ENCODE measurements around the gene DSG3. TPM values are rescaled to one million over a fixed set of nuclear protein-coding genes. Genes with fewer than 3 reads are reported as not detected.
A peak's percentile ranks its signal among the peaks of the same experiment; 100 is the strongest.

DSG3 gene
- total RNA-seq, 1 donor from 2014 or later = 0.67 TPM

DNA sequence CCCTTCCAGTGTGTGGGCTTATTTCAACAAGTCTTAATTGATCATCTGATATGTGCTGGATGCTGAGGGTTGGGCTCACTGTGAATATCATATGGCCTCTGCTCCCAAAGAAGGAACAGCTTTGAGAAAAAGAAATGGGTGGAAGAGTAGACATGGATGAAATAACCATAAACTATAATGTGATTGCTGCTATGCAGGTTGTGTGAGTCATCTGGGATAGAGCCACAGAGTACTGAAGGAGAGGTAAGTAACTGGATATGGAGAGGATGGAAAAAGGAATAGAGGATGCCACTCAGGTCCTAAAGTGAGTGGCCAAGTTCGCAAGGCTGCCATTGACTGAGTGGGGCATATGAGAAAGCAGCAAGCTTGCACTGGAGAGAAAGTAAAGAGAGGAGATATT, 41.8 kb downstream of the DSG3 start:
- Histone ChIP-seq H3K4me3 (ENCODE audit: low read depth, low read length) (no peak overlapping the region), H3K27me3 (ENCODE audit: control insufficient read depth, insufficient read depth, low read length) (no peaks in the 10 kb centered on the region), H3K36me3 (ENCODE audit: control insufficient read depth, insufficient read depth, low read length) (no peaks in the 10 kb centered on the region)
- DNase-seq (ENCODE audit: low read depth) = no peak
- TF ChIP-seq, protein P1, sequence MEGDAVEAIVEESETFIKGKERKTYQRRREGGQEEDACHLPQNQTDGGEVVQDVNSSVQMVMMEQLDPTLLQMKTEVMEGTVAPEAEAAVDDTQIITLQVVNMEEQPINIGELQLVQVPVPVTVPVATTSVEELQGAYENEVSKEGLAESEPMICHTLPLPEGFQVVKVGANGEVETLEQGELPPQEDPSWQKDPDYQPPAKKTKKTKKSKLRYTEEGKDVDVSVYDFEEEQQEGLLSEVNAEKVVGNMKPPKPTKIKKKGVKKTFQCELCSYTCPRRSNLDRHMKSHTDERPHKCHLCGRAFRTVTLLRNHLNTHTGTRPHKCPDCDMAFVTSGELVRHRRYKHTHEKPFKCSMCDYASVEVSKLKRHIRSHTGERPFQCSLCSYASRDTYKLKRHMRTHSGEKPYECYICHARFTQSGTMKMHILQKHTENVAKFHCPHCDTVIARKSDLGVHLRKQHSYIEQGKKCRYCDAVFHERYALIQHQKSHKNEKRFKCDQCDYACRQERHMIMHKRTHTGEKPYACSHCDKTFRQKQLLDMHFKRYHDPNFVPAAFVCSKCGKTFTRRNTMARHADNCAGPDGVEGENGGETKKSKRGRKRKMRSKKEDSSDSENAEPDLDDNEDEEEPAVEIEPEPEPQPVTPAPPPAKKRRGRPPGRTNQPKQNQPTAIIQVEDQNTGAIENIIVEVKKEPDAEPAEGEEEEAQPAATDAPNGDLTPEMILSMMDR (IDR thresholded peaks at IDR 0.05; ENCODE audit: insufficient read depth, low read length, poor library complexity, severe bottlenecking) = no peak

DNA sequence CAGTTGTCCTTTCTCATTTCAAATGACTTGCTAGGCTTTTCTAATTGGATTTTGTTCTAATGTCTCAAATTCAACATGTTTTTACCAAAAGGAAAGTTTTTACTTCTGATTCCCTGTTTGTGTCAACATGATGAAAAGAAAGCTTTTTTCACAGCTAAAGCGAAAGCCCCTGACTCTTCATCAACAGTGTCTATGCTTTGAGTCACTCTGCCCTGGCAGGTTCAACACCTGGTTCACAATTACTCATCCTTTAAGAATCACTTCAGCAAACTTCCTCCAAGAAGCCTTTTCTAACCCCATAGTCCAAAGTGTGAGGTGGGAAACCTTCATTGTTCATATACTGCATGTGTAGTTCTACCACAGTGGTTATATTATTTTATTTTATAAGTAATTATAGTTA, 42.8 kb downstream of the DSG3 start:
- TF ChIP-seq, protein P1 (IDR thresholded peaks at IDR 0.05; ENCODE audit: insufficient read depth, low read length, poor library complexity, severe bottlenecking) = no peak
- Histone ChIP-seq H3K36me3 (ENCODE audit: control insufficient read depth, insufficient read depth, low read length) (no peaks in the 10 kb centered on the region), H3K4me3 (ENCODE audit: low read depth, low read length) (no peak overlapping the region), H3K27me3 (ENCODE audit: control insufficient read depth, insufficient read depth, low read length) (no peaks in the 10 kb centered on the region)
- DNase-seq (ENCODE audit: low read depth) = peak; percentile 71

DNA sequence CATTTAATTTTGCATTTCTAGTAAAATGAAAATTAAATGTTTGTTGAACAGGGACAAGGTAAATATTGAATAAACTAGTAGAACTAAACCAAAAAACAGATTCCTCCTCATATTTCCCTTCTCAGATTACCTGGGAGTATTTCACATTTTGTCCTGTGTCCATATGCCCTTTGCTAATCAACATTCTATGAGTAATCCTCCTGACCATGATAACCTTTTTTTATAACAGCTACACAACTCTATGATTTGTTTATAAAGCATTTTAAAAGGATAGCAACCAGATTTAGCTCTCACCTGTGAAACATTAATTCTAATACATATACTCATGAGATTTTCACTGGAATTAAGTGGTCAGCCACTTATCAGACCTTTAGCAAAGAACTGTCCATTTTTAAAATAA, 43.3 kb downstream of the DSG3 start:
- no peak for DNase-seq (ENCODE audit: low read depth)
- H3K36me3 ChIP-seq (ENCODE audit: control insufficient read depth, insufficient read depth, low read length) = no peaks in the 10 kb centered on the region
- H3K27me3 ChIP-seq (ENCODE audit: control insufficient read depth, insufficient read depth, low read length) = no peaks in the 10 kb centered on the region
- TF ChIP-seq, protein P1 (IDR thresholded peaks at IDR 0.05; ENCODE audit: insufficient read depth, low read length, poor library complexity, severe bottlenecking) = no peak
- no peak overlapping the region for H3K4me3 ChIP-seq (ENCODE audit: low read depth, low read length)

DNA sequence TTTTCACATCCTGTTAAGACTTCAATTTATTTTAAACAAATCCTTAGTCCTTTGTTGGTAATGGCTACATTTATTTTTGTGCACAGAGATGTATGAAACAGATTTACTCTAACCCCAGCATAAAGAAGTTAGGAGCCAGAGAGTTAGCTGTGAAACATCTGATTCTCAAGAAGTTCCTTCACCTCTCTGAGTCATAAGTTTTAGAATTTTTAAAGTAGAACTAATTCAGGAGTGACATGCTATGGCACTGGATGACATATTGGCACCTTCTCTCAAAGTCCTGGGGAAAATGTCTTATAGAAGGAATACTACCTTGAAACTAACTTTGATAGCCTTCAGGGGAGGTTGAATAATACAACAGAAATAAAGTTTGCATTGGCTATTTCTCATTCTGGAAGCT, 44.0 kb downstream of the DSG3 start:
- Histone ChIP-seq H3K36me3 (ENCODE audit: control insufficient read depth, insufficient read depth, low read length) (no peaks in the 10 kb centered on the region), H3K27me3 (ENCODE audit: control insufficient read depth, insufficient read depth, low read length) (no peaks in the 10 kb centered on the region), H3K4me3 (ENCODE audit: low read depth, low read length) (no peak overlapping the region)
- TF ChIP-seq, protein P1 (IDR thresholded peaks at IDR 0.05; ENCODE audit: insufficient read depth, low read length, poor library complexity, severe bottlenecking) = no peak
- DNase-seq (ENCODE audit: low read depth) = no peak

DNA sequence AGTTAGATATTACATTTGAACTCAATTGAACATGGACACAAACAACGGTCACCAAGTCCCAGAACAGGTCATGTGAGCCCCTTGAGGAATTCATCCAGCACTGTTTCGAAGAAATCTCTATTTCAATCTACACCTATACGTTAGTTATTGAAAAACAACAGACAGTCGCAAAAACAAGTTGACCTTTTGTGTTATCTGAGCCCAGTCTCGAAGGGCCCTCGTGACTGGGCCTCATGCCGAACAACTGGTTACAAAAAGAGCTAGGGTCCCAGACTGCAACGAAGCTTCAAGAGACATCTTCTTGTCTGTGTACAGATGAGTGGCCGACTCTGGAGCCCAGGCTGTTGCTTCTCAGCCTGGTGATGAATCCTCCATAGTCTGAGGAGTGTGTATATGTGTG, 45.1 kb downstream of the DSG3 start:
- no peak for DNase-seq (ENCODE audit: low read depth)
- no peak overlapping the region for H3K4me3 ChIP-seq (ENCODE audit: low read depth, low read length)
- H3K36me3 ChIP-seq (ENCODE audit: control insufficient read depth, insufficient read depth, low read length) = no peaks in the 10 kb centered on the region
- no peaks in the 10 kb centered on the region for H3K27me3 ChIP-seq (ENCODE audit: control insufficient read depth, insufficient read depth, low read length)
- TF ChIP-seq, protein P1 (IDR thresholded peaks at IDR 0.05; ENCODE audit: insufficient read depth, low read length, poor library complexity, severe bottlenecking) = no peak

DNA sequence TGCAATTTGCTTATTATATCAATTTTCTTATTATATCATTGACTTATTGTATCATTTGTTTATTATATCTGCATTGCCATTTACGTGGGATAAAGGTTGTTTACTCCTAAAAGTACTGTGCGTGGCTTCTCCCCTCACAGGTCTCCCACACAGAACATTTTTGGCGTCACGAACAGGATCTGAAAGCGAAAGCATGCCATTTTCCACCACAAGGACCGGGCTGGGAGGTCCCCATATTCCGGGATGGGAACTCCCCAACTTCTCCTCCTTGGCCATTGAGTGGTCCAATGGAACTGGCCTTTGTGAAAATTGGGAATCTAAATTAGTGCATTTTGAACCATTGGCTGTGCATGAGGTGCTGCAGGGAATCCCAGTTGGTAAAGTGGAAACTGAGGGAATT, 45.6 kb downstream of the DSG3 start:
- TF ChIP-seq, protein P1 (IDR thresholded peaks at IDR 0.05; ENCODE audit: insufficient read depth, low read length, poor library complexity, severe bottlenecking) = no peak

More for the DNA sequence above, 45.6 kb downstream of the DSG3 start:
- H3K27me3 ChIP-seq (ENCODE audit: control insufficient read depth, insufficient read depth, low read length) = no peaks in the 10 kb centered on the region
- H3K36me3 ChIP-seq (ENCODE audit: control insufficient read depth, insufficient read depth, low read length) = no peaks in the 10 kb centered on the region
- no peak overlapping the region for H3K4me3 ChIP-seq (ENCODE audit: low read depth, low read length)
- no peak for DNase-seq (ENCODE audit: low read depth)
